ENCODE data around the gene IGSF23. TPM values are rescaled to one million over a fixed set of nuclear protein-coding genes. Genes with fewer than 3 reads are reported as not detected.

IGSF23 gene
- total and polyA plus RNA-seq, 2 of the 13 experiments (the other 11 are each of a cell fraction or from before 2014, with no cell fraction given): 2.3 to 8.8 TPM

- TF ChIP-seq ZNF704 (CRISPR knock-in tag; IDR thresholded peaks at IDR 0.05; ENCODE audit: borderline replicate concordance) (no peak), SCMH1 (CRISPR knock-in tag; IDR thresholded peaks at IDR 0.05; ENCODE audit: borderline replicate concordance) (no peak), CBX5 (CRISPR knock-in tag; IDR thresholded peaks at IDR 0.05; ENCODE audit: borderline replicate concordance) (no peak), LBX2 (CRISPR knock-in tag; IDR thresholded peaks at IDR 0.05; ENCODE audit: borderline replicate concordance) (no peak), ZXDC (CRISPR knock-in tag; IDR thresholded peaks at IDR 0.05) (no peak), ZNF891 (CRISPR knock-in tag; IDR thresholded peaks at IDR 0.05) (no peak), ZEB1 (IDR thresholded peaks at IDR 0.05; ENCODE audit: insufficient replicate concordance, low read depth) (no peak), ZNF83 (CRISPR knock-in tag; IDR thresholded peaks at IDR 0.05; ENCODE audit: borderline replicate concordance) (no peak), NFATC3 (CRISPR knock-in tag; IDR thresholded peaks at IDR 0.05) (no peak), E2F1 (CRISPR knock-in tag; IDR thresholded peaks at IDR 0.05) (no peak), NCOA1 (CRISPR knock-in tag; IDR thresholded peaks at IDR 0.05) (no peak), YEATS2 (CRISPR knock-in tag; IDR thresholded peaks at IDR 0.05; ENCODE audit: borderline replicate concordance) (no peak), THRA (CRISPR knock-in tag; IDR thresholded peaks at IDR 0.05; ENCODE audit: borderline replicate concordance) (no peak), ARHGAP35 (CRISPR knock-in tag; IDR thresholded peaks at IDR 0.05; ENCODE audit: borderline replicate concordance) (no peak), RAD51 (IDR thresholded peaks at IDR 0.05; ENCODE audit: borderline replicate concordance) (no peak), TBP (CRISPR knock-in tag; IDR thresholded peaks at IDR 0.05) (no peak), ZSCAN31 (CRISPR knock-in tag; IDR thresholded peaks at IDR 0.05; ENCODE audit: low read depth) (no peak)
Measured at GRCh38 chr19:44653977-44654774, 40.8 kb downstream of the IGSF23 start (continued).
